HG02938 (cell line): Measurements from ENCODE around the gene ITGA3.

Experiments used
- ATAC-seq: cut with Tn5 transposase; IDR thresholded peaks from one replicate; pipeline ENCODE4 v1.9.1; 2021; ENCODE audit warnings: mild to moderate bottlenecking, moderate library complexity; ENCODE audit not compliant: unreplicated experiment

The ITGA3 gene

DNA sequence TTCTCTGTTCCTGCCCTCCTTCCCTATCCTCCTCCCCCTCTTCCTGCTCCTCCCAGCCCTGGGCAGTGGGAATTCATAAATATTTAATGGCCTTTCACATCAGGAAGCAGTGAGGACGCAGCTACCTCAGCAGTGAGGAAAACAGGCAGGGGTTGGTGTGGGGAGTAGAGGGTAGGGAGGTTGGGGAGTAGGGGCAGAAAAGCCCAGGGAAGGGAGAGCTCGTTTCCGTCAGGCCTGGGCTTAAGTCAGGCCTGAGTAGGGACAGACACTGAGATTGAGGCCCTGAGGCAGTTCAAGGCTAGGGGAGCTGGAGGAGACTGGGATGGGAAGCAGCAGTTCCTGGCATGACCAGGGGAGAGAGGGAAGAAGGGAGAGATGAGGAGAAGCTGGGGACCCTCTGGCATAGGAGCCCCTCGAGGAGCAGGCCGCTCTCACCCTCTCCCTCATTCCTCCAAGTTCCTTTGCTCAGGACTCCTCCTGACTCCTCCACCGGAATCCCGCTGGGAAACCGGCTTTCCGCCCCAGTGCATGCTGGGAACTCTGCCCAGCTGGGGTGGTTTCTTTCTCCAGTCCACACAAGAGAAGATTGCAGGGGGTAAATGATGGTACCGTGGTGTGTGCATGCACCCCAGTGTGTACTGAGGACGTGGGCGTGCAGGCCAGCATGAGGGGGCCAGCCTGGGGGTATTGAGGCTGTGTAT, 67.9 kb downstream of the ITGA3 start:
- no peak for ATAC-seq

- ATAC-seq, result no peak
These were observed 69.6 kb downstream of the ITGA3 start for GRCh38 chr17:50125420-50125997.

- ATAC-seq, result no peak
These were observed 71.9 kb downstream of the ITGA3 start for GRCh38 chr17:50127697-50128361.

GRCh38 chr17:50128441-50129352, 72.8 kb downstream of the ITGA3 start:
- ATAC-seq, result no peak

GRCh38 chr17:50129353-50129727, 73.4 kb downstream of the ITGA3 start:
- no peak for ATAC-seq

DNA sequence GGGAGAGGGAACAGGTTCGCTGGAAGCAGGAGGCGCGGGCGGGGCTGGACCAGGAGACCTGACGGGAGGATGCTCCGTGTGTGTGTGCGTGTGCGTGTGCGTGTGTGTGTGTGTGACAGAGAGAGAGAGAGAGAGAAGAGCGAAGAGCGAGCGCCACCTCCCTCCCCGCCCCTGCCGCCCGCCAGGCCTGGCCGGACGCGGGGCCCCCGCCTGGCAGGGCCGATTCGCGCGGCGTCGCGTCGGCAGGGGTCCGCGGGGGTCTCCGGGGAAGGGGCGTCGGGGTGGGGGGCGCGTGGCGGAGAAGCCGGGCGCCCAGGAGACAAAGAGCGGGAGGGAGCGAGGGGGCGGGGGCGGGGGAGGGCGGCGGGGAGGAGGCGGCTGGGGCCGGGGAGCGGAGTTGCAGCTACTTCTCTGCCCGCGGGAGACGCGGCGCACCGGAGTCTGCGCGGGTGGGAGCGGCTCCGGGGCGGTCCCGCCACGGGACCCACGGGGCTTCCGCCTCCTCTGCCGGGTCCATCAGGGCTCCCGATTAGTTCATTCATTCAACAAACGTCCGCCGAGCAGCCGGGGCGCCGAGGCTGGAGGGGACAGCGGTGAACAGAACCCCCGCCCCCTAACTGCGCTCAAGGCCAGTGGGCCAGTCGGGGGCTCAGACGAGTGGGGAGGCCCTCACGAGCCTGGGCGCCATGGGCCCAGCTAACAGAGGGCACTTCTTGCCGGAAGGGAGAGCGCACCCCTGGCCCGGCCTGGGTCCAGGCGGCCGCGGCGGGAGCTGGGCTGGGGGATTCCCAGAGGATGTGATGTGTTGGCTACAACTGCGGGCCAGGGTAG, 74.0 kb downstream of the ITGA3 start, which contains the start of gene SAMD14:
SAMD14 (minus strand) TSS at position 433 of the 831 bp plus-strand sequence. CDS start 5,201 bp downstream, outside the sequence.
- no peak for ATAC-seq

- no peak for ATAC-seq
These were observed 74.8 kb downstream of the ITGA3 start for GRCh38 chr17:50130559-50131305.

DNA sequence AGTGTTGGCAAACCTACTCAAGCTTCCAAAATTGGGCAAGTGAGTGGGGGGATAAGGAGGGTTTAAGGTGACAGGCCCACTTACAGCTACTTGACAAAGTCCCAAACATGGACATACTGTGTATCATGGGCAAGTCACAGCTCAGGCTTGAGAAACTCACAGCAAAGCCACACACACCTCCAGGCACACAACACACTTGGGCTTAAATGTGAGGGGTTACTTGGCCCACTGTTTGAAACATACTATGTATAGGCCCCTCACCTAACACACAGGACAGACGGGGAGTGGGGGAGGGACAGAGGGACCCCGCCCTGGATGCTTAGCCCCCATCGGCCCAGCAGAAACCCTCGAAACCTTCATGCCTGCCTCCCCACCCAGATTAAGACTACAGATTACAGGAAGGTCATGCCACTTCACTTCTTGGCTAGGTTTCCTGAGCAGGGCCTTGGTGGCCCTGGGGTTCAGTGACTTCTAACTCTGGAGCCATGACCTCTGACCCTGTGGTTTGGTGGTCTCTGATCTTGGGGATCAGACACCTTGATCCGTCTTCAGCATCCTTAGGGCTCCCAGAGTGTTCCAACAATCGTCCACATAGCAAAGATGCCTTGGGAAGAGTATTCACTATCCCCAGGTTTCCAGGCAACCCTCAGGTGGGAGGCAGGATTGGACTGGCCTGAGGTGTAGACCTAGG, 76.3 kb downstream of the ITGA3 start:
- no peak for ATAC-seq

DNA sequence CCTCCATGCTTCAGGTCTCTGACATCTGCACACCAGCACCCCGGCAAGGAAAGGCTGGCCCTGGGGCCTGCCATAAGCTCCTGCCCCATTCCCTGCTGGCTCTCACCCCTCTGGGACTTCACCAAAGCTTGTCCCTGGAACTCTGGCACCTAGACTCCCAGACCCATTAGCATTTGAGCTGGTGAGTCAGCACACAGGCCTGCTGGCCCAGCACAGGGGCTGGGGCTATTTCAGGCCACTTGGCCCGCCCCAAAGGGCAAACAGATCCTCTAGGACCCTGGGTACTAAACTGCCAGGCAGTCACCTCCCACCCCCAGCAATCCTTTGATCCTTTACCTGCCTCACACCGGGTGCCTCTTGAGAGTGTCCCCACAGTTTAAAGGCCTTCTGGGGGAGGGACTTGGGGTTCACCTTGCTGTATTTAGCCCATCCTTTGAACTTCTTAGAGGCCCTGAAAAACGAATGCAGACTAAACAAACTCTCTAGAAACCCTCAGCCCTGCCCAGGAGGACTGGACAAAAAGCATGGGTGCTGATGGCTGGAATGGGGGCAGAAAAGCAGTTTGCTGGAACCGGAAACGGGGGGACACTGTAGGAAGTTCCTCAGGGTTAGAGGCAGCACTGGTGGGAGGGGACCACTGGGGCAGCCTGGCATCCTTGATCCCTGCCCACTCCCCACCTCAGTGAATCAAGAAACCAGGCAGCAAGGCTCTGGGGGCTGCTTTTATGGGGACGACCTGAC, 77.3 kb downstream of the ITGA3 start:
- no peak for ATAC-seq

- ATAC-seq, result no peak
These were observed 77.8 kb downstream of the ITGA3 start for GRCh38 chr17:50133769-50134099.

DNA sequence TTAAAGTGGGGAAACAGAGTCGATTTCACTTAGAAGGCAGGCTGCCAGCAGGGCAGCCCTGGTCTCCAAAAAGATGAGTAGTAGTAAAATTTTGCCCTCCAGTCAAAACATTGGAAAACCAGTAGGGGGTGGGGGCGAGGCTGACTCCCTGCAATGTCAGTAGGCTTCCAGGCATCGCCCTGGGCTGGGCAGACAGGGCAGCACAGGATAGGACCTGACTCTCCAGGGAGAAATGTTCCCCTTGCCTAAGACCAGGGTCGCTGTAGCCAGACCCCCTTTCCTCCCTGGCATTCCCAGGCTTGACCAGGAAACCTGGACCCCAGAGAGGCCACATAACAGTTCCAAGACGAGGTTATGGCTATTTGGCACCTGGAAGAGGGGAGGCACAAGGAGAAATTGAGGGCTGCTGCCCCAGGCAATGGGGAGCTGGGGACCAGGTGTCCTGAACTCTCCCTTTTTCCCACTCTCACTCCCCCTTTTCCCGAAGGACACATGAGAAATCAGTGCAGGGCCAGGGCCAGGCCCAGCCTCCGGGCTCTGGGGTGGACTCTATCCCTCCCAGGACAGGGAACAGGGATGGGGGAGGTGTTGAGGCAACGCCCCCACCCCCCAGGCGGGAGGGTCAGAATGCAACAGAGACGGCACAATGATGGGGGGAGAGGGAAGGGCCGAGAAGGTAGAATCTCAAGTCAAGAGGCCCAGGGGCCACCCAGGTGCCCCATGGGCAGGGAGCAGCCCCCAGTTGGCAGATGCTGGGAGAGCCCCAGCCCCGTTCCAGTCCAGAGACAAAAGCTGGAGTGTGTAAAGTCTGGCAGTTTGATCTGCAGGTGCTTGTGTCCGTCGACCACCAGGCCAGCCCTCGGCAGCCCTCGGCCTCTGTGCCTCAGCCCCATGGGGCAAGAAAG, 78.5 kb downstream of the ITGA3 start:
- ATAC-seq, result no peak

DNA sequence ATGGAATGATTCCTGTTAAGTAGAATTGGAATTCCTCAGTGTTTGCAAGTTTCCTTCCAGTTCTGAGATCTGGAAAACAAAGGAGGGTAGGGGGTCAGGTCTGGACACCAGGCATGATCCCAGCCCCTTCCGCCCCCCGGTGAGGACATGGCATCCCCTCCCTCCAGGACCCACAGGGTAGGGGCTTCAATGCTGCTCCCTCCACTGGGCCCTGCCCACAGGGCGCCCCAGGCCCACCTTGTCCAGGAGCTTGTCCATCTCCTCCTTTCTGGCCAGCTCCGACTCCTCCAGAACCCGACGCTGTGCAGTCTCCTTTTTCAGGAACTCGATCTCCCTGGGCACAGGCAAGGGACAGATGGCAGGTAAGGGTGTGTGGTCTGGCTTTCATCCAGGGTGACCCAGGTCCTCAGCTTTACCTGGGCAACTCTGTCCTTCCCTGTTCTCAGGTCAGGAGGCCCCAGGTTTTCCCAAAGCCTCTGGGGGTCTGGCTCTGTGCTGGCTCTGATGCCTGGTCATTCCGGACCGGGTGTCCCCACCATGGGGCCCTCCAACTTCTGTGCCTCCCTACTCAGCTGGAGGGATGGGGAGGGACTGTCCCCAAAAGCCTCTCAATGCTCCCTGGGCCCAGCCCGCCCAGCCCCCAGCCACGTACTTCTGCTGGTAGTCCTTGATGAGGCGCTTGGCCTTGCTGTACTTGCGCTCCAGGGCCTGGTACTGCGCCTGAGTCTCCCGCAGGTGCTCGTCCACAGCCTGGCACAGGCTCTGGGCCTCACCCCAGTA, 79.6 kb downstream of the ITGA3 start:
- no peak for ATAC-seq

DNA sequence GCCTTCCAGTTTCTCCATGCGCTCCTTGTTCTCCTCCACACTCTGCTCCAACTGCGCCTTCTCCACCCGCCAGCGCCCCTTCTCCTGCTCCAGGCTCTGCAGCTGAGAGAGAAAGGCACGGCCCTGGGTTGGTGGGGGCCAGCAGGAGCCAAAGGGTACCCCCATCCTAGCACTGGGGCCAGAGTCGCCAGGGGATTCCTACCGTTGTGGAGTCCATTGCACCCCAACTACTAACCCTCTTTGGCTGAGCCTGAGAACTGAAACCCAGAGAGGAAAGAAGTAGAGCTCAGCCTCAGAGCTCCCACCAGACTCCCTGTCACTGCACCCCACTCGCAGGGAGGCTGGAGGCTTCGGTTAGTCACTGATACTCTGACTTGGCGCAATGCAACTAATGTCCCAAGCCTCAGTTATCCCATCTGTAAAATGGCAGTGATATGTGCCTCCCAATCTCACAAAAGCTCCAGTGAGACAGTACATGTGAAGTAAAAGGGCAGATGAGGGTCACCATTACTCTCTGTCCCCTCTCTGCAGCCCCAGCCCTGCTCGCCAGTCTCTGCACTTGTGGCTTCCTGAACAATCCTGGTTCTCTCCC, 80.3 kb downstream of the ITGA3 start:
- ATAC-seq, result no peak

GRCh38 chr17:50137042-50137441, 81.1 kb downstream of the ITGA3 start:
- no peak for ATAC-seq

- ATAC-seq, result no peak
These were observed 83.4 kb downstream of the ITGA3 start for GRCh38 chr17:50139185-50139783.
